ENCODE data around the gene RBM20. TPM values are rescaled to one million over a fixed set of nuclear protein-coding genes. Genes with fewer than 3 reads are reported as not detected.

Gene RBM20
- total and polyA plus RNA-seq, 7 donors: 0.23 to 7.8 (median 5.4) TPM; not detected in 1

DNA sequence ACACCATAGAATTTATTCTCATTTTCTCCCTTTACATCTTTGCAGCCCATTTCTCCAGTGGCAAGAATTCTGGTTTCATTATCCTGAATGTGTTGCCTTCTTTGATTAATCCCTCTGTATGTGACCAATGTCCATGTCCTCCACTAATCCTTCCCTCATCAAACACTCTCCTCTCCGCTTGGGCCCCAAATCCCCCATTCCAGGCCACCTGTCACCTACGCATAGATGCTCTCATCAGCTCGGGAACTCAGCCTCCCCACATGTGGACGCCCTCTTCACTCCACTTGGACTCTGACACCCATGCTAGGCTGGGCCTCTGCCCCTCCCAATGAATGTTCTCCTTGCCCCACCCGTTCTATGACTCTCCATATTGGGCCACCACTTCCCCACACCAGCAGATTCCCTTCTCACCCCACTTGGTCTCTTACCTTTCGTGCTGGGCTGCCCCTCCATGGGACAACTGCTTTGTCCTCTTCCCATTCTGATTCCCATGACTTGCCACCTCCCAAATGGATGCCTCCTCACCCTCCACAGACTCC, 18.7 kb upstream of the RBM20 start:
- TF ChIP-seq POLR2AphosphoS5 (IDR thresholded peaks at IDR 0.05) (no peak), EP300 (IDR thresholded peaks at IDR 0.05) (no peak), POLR2A (IDR thresholded peaks at IDR 0.05) (no peak), CTCF (IDR thresholded peaks at IDR 0.05) (no peak)
- no peak for DNase-seq
- H3K27ac ChIP-seq: no peak overlapping the region
- 59 to 85% methylated on average over 6 of the region's 6 CpGs for WGBS, 2 donors
- H3K9me3 ChIP-seq: no peaks in the 10 kb centered on the region
- no peak overlapping the region for H3K4me3 ChIP-seq
- no peaks in the 10 kb centered on the region for H3K27me3 ChIP-seq
- intact Hi-C loops (cut with DNase I): no loop called here
- H3K36me3 ChIP-seq: no peaks in the 10 kb centered on the region
- H3K4me1 ChIP-seq: peaks cover 0 to 13% (median 13%) of the 10 kb centered on the region in 4 donors

DNA sequence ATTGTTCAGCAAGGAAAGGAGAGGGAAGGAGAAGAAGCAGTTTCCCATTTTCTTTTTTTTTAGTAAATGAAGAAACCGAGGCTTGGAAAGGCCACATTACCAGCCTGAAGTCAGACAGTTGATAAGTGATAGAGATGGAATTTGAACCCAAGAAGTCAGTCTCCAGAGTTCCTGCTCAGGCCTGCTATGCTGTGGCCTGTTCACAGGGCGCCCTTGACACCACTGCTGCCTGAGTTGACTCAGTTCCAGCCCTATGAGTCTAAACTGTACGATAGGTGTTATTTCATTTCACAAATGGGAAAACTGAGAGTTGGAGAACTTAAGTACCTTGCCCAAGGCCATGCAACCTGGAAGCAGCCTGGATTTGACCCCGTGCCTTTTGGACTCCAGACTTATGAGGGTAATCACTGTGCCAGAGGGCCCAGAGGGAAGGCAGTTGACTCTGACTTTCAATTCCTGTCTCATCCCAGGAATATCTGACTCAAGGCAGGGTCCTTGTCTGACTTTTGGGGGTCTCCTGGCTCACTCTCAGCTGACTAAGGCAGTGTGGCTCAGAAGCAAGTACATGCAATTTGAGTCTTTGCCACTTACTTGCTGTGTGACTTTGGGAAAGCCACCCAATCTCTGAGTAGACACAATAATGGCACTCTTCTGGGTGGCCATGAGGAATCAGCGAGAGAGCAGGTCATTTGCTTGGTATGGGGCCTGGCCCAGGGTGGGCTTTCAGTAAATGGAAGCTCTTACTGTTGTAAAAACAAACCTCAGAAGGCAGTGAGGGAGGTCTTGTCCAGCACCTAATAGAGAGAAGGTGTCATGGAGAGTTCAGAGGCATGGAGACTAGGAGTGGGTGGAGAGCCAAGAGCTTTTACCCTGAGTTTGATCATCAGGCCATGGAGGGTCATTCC, 17.9 kb upstream of the RBM20 start:
- intact Hi-C loops (cut with DNase I): no loop called here
- Histone ChIP-seq H3K27ac (no peak overlapping the region), H3K4me1 (peaks cover 0 to 14% (median 13%) of the 10 kb centered on the region in 4 donors), H3K9me3 (no peaks in the 10 kb centered on the region), H3K4me3 (no peak overlapping the region), H3K36me3 (no peaks in the 10 kb centered on the region), H3K27me3 (no peaks in the 10 kb centered on the region)
- no peak for DNase-seq
- 87 to 91% methylated on average over 5 of the region's 5 CpGs for WGBS, 2 donors
- TF ChIP-seq CTCF (IDR thresholded peaks at IDR 0.05) (no peak), POLR2AphosphoS5 (IDR thresholded peaks at IDR 0.05) (no peak), POLR2A (IDR thresholded peaks at IDR 0.05) (no peak), EP300 (IDR thresholded peaks at IDR 0.05) (no peak)

DNA sequence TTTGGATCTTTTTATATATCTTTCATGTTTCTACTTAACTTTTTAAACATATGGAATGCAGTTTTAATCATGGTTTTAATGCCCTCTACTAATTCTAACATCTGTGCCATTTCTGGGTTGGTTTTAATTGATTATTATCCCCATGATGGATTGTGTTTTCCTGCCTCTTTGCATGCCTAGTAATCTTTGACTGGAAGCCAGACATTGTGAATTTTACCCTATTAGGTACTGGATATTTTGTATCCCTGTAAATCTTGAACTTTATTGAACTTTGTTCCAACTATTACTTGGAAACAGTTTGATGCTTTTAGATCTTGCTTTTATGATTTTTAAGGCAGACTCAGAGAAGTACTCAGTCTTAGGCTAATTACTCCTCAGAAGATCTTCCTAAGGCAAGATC, 16.0 kb upstream of the RBM20 start:
- intact Hi-C loops (cut with DNase I): no loop called here
- Histone ChIP-seq H3K9me3 (no peaks in the 10 kb centered on the region), H3K4me1 (peaks cover 0 to 14% (median 13%) of the 10 kb centered on the region in 4 donors), H3K27me3 (no peaks in the 10 kb centered on the region), H3K27ac (no peak overlapping the region), H3K4me3 (no peak overlapping the region), H3K36me3 (no peaks in the 10 kb centered on the region)
- TF ChIP-seq EP300 (IDR thresholded peaks at IDR 0.05) (no peak), CTCF (IDR thresholded peaks at IDR 0.05) (no peak), POLR2AphosphoS5 (IDR thresholded peaks at IDR 0.05) (no peak), POLR2A (IDR thresholded peaks at IDR 0.05) (no peak)
- DNase-seq: no peak

DNA sequence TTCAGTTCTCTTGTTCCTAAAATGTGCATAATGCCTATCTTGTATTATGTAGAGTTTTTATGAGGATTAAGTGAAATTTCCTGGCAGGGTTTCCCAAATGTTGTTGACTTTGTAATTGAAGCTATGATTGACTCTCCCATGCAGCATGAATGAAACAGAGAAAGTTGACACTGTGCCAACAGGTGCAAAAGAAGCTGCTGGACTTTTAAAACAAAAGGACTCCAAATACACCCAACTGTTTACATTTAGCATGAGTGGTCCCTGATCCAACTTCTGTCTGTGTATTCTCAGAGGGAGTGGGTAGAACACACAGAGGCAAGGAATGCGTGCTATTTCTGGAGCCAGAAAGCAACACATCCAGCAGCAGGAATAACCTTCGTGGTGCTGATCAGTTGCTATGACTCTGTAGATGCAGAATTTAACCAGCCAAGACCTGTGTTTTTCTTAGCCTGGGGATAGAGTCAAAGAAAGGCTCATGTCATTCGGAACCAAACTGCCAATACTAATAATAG, 14.4 kb upstream of the RBM20 start:
- TF ChIP-seq CTCF (IDR thresholded peaks at IDR 0.05): no peak
- TF ChIP-seq POLR2A (IDR thresholded peaks at IDR 0.05): no peak
- TF ChIP-seq EP300 (IDR thresholded peaks at IDR 0.05): peak in 1 of 4 donors; percentile 20
- TF ChIP-seq POLR2AphosphoS5 (IDR thresholded peaks at IDR 0.05): peak in 3 of 4 donors; percentile 64 to 72 (median 72)
- Histone ChIP-seq H3K4me3 (no peak overlapping the region), H3K27me3 (no peaks in the 10 kb centered on the region), H3K4me1 (peaks cover 0 to 17% (median 13%) of the 10 kb centered on the region in 4 donors), H3K27ac (peak overlapping the region; percentile 65 to 83 (median 76)), H3K9me3 (no peaks in the 10 kb centered on the region), H3K36me3 (no peaks in the 10 kb centered on the region)
- intact Hi-C loops (cut with DNase I): no loop called here
- DNase-seq: no peak
- WGBS, 2 donors: 18 to 52% methylated on average over 3 of the region's 3 CpGs

Data from sigmoid colon (tissue), 7 donors.